ENCODE results near the gene GPR162. TPM values are rescaled to one million over a fixed set of nuclear protein-coding genes. Genes with fewer than 3 reads are reported as not detected.

GPR162 gene
- 9.4 TPM for total RNA-seq

- no peak within 1 kb of the TSS for H3K27ac ChIP-seq
- no peak for DNase-seq (ENCODE audit: low spot score in 2 of 2)
- no peaks in the 10 kb centered on the region for H3K9me3 ChIP-seq
- TF ChIP-seq CTCF (IDR thresholded peaks at IDR 0.05), result no peak
- H3K4me3 ChIP-seq, result peak within 1 kb of the TSS; percentile 40 to 64
- intact Hi-C loops (cut with DNase I), result no loop called here
- no peaks in the 10 kb centered on the region for H3K36me3 ChIP-seq
- peaks cover 7% of the 10 kb centered on the region for H3K27me3 ChIP-seq
- peaks cover 3 to 13% of the 10 kb centered on the region in 2 donors for H3K4me1 ChIP-seq
These were observed at the start of gene GPR162 for GRCh38 chr12:6821591-6822425. GPR162 (plus strand) TSS chr12:6821821; CDS start chr12:6823899, 2,078 bp downstream.

GRCh38 chr12:6772331-6772695 is 49.3 kb upstream of the GPR162 start, which contains the start of gene LAG3:
LAG3 (plus strand) TSS chr12:6772520; CDS start chr12:6772853, 333 bp downstream.
- intact Hi-C loops (cut with DNase I), result no loop called here
- Histone ChIP-seq H3K4me3 (peak within 1 kb of the TSS in 1 of 2 donors; percentile 15), H3K27me3 (no peaks in the 10 kb centered on the region), H3K9me3 (no peaks in the 10 kb centered on the region), H3K36me3 (peaks cover 13 to 18% of the 10 kb centered on the region in 2 donors), H3K27ac (no peak within 1 kb of the TSS), H3K4me1 (peaks cover 4 to 16% of the 10 kb centered on the region in 2 donors)
- TF ChIP-seq CTCF (IDR thresholded peaks at IDR 0.05), result no peak
- DNase-seq (ENCODE audit: low spot score in 2 of 2), result no peak

GRCh38 chr12:6772726-6773589 is 48.7 kb upstream of the GPR162 start:
- peaks cover 4 to 17% of the 10 kb centered on the region in 2 donors for H3K4me1 ChIP-seq
- no peaks in the 10 kb centered on the region for H3K9me3 ChIP-seq
- no peak overlapping the region for H3K27ac ChIP-seq
- no peak for TF ChIP-seq CTCF (IDR thresholded peaks at IDR 0.05)
- intact Hi-C loops (cut with DNase I), result no loop called here
- H3K4me3 ChIP-seq, result peak overlapping the region in 1 of 2 donors; percentile 15
- peaks cover 13 to 18% of the 10 kb centered on the region in 2 donors for H3K36me3 ChIP-seq
- no peaks in the 10 kb centered on the region for H3K27me3 ChIP-seq
- DNase-seq (ENCODE audit: low spot score in 2 of 2), result no peak

GRCh38 chr12:6773590-6774351 is 47.9 kb upstream of the GPR162 start:
- peak overlapping the region in 1 of 2 donors; percentile 15 for H3K4me3 ChIP-seq
- peaks cover 13 to 18% of the 10 kb centered on the region in 2 donors for H3K36me3 ChIP-seq
- no peak for TF ChIP-seq CTCF (IDR thresholded peaks at IDR 0.05)
- H3K9me3 ChIP-seq, result no peaks in the 10 kb centered on the region
- no peak for DNase-seq (ENCODE audit: low spot score in 2 of 2)
- no peaks in the 10 kb centered on the region for H3K27me3 ChIP-seq
- H3K4me1 ChIP-seq, result peaks cover 5 to 16% of the 10 kb centered on the region in 2 donors
- H3K27ac ChIP-seq, result no peak overlapping the region
- intact Hi-C loops (cut with DNase I), result no loop called here

DNA sequence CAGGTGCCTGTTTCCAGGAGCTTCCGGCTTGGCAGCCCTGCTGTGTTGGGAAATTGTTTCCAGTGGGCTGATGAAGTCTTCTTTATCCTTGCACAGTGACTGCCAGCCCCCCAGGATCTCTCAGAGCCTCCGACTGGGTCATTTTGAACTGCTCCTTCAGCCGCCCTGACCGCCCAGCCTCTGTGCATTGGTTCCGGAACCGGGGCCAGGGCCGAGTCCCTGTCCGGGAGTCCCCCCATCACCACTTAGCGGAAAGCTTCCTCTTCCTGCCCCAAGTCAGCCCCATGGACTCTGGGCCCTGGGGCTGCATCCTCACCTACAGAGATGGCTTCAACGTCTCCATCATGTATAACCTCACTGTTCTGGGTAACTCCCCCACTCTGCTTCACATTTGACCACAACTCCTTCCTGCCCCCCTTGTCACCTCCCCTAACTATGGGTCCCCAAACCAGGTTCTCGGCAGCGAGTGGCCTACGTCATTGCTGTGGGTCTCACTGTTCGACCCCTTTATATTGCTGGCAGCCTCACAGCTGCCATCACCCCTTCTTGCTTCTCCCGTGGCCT is 47.0 kb upstream of the GPR162 start:
- Histone ChIP-seq H3K27me3 (no peaks in the 10 kb centered on the region), H3K27ac (no peak overlapping the region), H3K9me3 (no peaks in the 10 kb centered on the region), H3K36me3 (peaks cover 12 to 15% of the 10 kb centered on the region in 2 donors), H3K4me1 (peaks cover 7 to 9% of the 10 kb centered on the region in 2 donors), H3K4me3 (no peak overlapping the region)
- no peak for TF ChIP-seq CTCF (IDR thresholded peaks at IDR 0.05)
- intact Hi-C loops (cut with DNase I), result no loop called here
- no peak for DNase-seq (ENCODE audit: low spot score in 2 of 2)

Data from ascending aorta (tissue), 2 donors.